ENCODE data around the gene GSTO1. TPM values are rescaled to one million over a fixed set of nuclear protein-coding genes. Genes with fewer than 3 reads are reported as not detected.

Gene GSTO1
- polyA plus RNA-seq, 3 donors, result 131 to 581 (median 495) TPM

DNA sequence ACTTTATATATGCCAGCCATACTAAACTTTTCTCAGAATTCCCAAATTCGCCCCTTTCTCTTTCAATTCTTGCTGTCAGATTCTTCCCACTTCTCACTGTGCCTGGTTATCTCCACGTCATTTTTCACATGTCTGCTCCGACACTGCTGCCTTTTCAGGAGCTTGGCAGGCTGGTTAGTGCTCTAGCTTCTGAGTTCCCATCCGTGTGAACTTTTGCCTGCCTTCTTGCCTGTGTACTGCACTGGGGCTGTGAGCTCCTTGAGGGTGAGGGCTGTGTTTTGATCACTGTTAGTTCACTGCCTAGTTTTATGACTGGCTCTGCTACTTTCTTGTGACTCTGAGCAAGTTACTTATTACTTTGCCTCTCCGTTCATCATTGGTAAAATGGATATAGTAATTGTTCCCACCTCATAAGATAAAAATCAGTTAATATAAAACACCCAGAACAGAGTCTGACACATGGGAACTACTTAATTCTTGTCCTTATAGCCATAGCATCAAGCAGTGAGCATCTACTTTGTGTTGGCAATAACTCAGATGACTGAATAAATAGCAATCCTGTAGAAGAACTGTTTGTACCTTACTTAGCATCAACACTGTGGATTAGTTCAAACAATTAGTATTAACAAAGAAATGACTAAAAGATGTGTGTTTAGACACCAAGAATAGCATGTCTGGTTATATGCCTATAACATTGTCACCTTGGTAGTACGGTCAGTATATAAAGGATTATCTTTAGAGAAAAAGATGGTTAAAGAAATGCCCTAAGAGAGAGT, 5.5 kb downstream of the GSTO1 start:
- Mint-ChIP-seq H3K9me3 (no peaks in the 10 kb centered on the region), H3K4me1 (peaks cover 62% of the 10 kb centered on the region), H3K27me3 (ENCODE audit: low read depth in 3 of 3) (no peaks in the 10 kb centered on the region), H3K36me3 (peaks cover 73 to 75% of the 10 kb centered on the region in 2 donors), H3K4me3 (no peak overlapping the region), H3K27ac (peak overlapping the region; percentile 80 to 94 (median 88))
- TF ChIP-seq CTCF (IDR thresholded peaks at IDR 0.05), result no peak
- Histone ChIP-seq H3K27me3 (ENCODE audit: control insufficient read depth in 2 of 2, insufficient read depth in 2 of 2, low read length in 2 of 2) (no peaks in the 10 kb centered on the region), H3K9ac (ENCODE audit: insufficient read depth, low read length, poor library complexity, severe bottlenecking) (peak overlapping the region; percentile 32), H3K36me3 (replicated peaks in 1 of 2; ENCODE audit: control insufficient read depth in 1 of 2, insufficient read depth in 2 of 2, low read length in 2 of 2) (peaks cover 66 to 80% of the 10 kb centered on the region in 2 donors), H3K79me2 (ENCODE audit: insufficient read depth, low read length) (peaks cover 93% of the 10 kb centered on the region), H3K4me1 (ENCODE audit: control insufficient read depth in 1 of 2, insufficient read depth in 2 of 2, low read length in 2 of 2) (peaks cover 49 to 61% of the 10 kb centered on the region in 2 donors), H3K9me3 (replicated peaks in 1 of 2; ENCODE audit: control insufficient read depth in 1 of 2, insufficient read depth in 1 of 2, low read length in 2 of 2) (no peaks in the 10 kb centered on the region), H3K4me3 (replicated peaks in 1 of 3; ENCODE audit: low read depth in 2 of 3, low read length in 3 of 3) (peak overlapping the region in 1 of 3 experiments; percentile 22), H2AFZ (ENCODE audit: insufficient read depth, low read depth, low read length, poor library complexity, severe bottlenecking) (no peak overlapping the region), H3K4me2 (replicated peaks; ENCODE audit: extremely low read depth, low read length, poor library complexity, severe bottlenecking) (peak overlapping the region; percentile 17), H4K20me1 (ENCODE audit: insufficient read depth, low read length) (peaks cover 81% of the 10 kb centered on the region), H3K27ac (ENCODE audit: low read depth in 1 of 2, low read length in 2 of 2) (peak overlapping the region; percentile 53 to 81)
- intact Hi-C loops (cut with micrococcal nuclease), result loop anchor here (10.0 kb wide), 2 partner anchors 65 to 345 kb away; partner anchors contain the start of gene STN1 (in 1 of the 2)
- WGBS (ENCODE audit: insufficient coverage), result 100% methylated on average over 4 of the region's 6 CpGs
- peak in 1 of 3 donors; percentile 23 for DNase-seq

- Histone ChIP-seq H2AFZ (ENCODE audit: insufficient read depth, low read depth, low read length, poor library complexity, severe bottlenecking) (no peak overlapping the region), H3K27ac (ENCODE audit: low read depth in 1 of 2, low read length in 2 of 2) (peak overlapping the region in 1 of 2 donors; percentile 81), H3K79me2 (ENCODE audit: insufficient read depth, low read length) (peaks cover 93% of the 10 kb centered on the region), H3K27me3 (ENCODE audit: control insufficient read depth in 2 of 2, insufficient read depth in 2 of 2, low read length in 2 of 2) (no peaks in the 10 kb centered on the region), H3K4me2 (replicated peaks; ENCODE audit: extremely low read depth, low read length, poor library complexity, severe bottlenecking) (peak overlapping the region; percentile 17), H3K9me3 (replicated peaks in 1 of 2; ENCODE audit: control insufficient read depth in 1 of 2, insufficient read depth in 1 of 2, low read length in 2 of 2) (no peaks in the 10 kb centered on the region), H3K9ac (ENCODE audit: insufficient read depth, low read length, poor library complexity, severe bottlenecking) (peak overlapping the region; percentile 19), H3K36me3 (replicated peaks in 1 of 2; ENCODE audit: control insufficient read depth in 1 of 2, insufficient read depth in 2 of 2, low read length in 2 of 2) (peaks cover 72 to 86% of the 10 kb centered on the region in 2 donors), H3K4me3 (replicated peaks in 1 of 3; ENCODE audit: low read depth in 2 of 3, low read length in 3 of 3) (peak overlapping the region in 1 of 3 experiments; percentile 22), H3K4me1 (ENCODE audit: control insufficient read depth in 1 of 2, insufficient read depth in 2 of 2, low read length in 2 of 2) (peaks cover 49 to 59% of the 10 kb centered on the region in 2 donors), H4K20me1 (ENCODE audit: insufficient read depth, low read length) (peaks cover 87% of the 10 kb centered on the region)
- Mint-ChIP-seq H3K27ac (peak overlapping the region; percentile 80 to 94 (median 88)), H3K27me3 (ENCODE audit: low read depth in 3 of 3) (no peaks in the 10 kb centered on the region), H3K4me3 (peak overlapping the region in 1 of 2 donors; percentile 18), H3K4me1 (peaks cover 62% of the 10 kb centered on the region), H3K9me3 (no peaks in the 10 kb centered on the region), H3K36me3 (peaks cover 79% of the 10 kb centered on the region in 2 donors)
- TF ChIP-seq CTCF (IDR thresholded peaks at IDR 0.05), result no peak
- 0% methylated on average over 1 of the region's 3 CpGs for WGBS (ENCODE audit: insufficient coverage)
- intact Hi-C loops (cut with micrococcal nuclease), result loop anchor here in 1 of 2 donors (10.0 kb wide), 1 partner anchor 346 kb away; the partner anchor contains the start of gene STN1
- DNase-seq, result peak; percentile 49 to 81 (median 75)
Observed at GRCh38 chr10:104260775-104261115, 6.1 kb downstream of the GSTO1 start.
